GM21447 (cell line): ENCODE results near the gene KCNQ1OT1.

ENCODE experiments used
- ATAC-seq: cut with Tn5 transposase; IDR thresholded peaks from one replicate; pipeline ENCODE4 v1.9.1; 2021; ENCODE audit not compliant: unreplicated experiment

Gene KCNQ1OT1

DNA sequence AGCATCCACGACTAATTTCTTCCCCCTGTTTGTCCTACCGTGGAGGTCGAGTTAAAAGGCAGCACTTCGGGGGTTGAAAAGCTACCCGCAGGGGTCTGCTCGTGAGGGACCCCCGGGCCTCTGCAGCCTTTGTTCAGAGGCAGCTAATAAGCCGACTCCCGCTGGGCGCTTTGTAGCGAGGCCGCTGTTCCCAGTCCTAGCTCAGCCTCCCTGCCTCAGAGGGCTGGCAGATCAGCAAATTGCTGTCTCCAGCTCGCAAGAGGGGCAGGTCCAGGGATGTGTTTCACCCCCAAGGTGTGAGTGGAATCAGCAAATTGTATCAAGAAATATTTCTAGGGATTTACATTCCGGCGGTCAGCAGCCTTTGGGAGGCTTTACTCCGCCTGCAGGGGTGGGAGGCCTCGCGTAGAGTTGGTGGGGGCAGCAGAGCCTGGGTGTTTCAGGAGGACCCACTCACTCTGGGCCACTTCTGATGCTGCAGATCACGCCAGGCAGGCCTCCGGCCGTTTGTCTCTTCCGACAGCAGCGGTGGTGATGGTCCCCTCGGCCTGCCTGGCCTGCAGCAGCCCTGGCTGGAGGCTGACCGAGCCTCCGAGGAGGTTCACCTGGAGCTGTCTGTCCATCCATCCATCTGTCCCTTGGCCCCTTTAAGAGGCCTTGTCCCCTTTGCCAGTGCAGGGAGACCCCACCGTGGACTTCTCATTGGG, 21.6 kb upstream of the KCNQ1OT1 start:
- no peak for ATAC-seq

DNA sequence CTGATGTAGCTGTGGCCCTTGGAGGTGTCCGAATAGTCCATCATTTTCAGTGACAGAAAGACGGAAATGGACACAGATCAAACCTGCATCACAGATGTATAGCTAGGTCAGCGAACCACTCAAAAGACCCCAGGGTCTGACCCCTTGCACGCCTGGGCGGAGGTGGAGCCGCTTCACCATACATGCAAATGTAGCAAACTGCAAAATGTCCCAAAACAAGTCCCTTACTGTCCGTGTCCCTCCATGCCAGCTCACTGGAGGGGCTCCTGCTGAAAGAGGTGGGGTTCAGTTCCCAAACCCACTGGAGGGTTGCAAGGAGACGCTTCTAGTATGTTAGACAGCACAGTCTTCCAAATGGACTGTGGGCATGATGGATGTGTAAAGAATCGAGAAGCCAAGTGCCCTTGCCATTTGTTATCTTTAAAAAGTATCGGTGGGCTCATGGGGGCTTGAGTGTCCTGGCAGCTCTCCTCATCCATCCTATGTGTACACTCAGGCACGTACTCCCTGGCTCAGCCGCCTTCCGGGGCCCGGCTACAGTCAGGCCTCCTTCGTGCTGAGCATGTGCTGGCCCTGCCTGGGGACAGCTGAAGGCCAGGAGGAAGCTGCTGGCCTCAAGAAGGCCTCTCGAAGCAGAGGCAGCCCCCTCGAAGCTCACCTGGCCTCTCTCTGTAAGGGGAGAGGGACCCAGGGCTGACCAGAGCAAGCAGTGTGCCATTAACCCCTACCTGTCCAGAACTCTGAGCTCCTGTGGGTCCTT, 20.2 kb upstream of the KCNQ1OT1 start:
- no peak for ATAC-seq

DNA sequence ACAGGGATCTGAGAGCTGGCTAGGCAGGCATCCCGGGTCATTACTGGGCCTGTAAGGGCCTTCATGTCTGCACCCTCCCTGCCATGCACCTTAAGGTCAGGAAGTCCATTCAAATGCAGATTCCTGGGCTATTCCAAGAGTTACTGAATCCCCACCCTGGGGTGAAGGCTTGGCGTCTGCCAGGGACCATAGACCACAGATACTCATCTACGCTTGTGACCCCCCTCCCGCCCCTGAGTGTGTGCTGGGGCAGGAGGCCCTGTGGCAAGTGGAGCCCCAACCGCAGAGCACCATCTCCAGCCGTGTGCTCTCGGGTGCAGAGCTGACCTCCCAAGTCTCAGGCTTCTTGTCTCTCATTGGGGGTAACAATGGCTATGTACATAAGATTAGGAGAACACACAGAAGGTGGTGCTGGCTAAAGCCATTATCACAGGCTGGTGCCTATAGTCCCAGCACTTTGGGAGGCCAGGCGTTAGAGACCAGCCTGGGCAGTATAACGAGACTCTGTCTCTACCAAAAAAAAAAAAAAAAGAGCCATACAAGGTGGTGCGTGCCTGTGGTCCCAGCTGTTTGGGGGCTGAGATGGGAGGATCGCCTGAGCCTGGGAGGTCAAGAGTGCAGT, 19.1 kb upstream of the KCNQ1OT1 start:
- ATAC-seq: no peak

DNA sequence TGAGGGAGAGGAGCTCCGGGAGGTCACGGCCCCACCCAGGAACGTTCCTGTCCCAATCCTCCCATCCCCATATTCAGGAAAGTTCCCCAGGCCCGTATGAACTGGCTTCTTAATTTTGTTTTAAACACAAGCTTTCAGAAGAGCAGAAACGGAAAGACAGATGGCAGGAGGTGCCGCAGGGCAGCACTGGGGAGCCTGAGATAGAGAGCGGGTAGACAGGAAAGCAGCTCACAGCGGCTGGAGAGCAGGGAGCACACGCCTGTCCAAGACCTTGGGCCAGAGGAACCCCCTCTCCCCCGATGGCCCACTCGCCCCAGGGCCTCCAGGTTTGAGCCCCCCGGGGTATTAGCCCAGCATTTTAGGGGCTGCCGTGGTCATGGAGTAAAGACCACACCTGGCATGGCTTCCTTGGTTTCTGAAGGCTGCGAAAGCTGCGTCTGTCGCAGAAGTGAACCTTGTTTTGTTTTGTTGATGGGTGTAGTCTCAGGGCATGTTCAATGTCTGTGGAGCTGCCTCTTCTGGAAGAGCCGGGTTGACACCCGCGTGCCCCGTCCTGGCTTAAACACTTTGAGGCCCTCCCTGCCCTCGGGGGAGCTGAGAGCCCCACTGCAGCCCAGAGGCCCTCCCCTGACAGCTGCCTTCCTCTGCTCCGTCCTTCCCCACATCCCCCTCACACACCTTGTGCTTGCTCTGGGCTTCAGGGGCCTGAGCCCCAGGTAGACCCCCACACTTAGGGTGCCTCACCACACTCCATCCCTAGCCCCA, 17.9 kb upstream of the KCNQ1OT1 start:
- ATAC-seq: no peak

- ATAC-seq: no peak
Measured at GRCh38 chr11:2716376-2717095, 16.7 kb upstream of the KCNQ1OT1 start.

- no peak for ATAC-seq
Measured at GRCh38 chr11:2715716-2716350, 16.0 kb upstream of the KCNQ1OT1 start.

DNA sequence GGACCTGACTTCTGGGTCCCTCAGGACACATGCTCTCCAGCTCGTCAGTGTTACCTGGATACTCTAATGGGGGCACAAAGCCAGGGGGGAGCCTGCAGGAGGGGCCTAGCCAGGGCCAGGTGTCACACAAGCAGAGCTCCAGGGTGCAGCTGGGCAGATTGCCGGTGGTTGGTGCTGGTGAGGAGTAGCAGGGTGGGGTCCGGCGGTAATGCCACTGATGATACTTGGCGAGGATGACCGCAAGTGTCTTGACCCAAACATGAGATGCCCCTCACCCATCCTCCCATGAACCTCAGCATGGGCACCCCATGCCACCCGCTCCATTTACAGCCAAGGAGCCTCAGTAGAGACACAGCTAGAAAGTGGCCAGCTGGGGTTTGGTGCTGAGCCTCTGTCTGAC, 15.1 kb upstream of the KCNQ1OT1 start:
- no peak for ATAC-seq

DNA sequence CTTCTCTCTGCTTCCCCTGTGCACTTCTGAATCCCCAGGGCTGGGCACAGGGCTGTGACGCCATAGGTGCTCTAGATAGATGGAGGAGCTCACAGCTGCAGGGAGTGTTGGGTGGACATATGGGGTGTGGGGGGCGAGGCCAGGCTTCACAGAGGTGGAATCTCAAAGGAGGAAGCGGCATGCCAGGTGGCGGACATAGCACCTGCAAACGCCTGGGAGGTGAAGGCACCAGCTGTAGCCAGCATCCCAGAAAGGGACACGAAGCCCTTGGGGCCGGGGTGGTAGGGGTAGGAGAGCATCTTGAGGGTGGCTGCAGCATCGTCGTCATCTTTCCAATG, 14.6 kb upstream of the KCNQ1OT1 start:
- no peak for ATAC-seq

GRCh38 chr11:2713661-2714462, 14.1 kb upstream of the KCNQ1OT1 start:
- no peak for ATAC-seq

- ATAC-seq: no peak
Measured at GRCh38 chr11:2713094-2713493, 13.3 kb upstream of the KCNQ1OT1 start.

DNA sequence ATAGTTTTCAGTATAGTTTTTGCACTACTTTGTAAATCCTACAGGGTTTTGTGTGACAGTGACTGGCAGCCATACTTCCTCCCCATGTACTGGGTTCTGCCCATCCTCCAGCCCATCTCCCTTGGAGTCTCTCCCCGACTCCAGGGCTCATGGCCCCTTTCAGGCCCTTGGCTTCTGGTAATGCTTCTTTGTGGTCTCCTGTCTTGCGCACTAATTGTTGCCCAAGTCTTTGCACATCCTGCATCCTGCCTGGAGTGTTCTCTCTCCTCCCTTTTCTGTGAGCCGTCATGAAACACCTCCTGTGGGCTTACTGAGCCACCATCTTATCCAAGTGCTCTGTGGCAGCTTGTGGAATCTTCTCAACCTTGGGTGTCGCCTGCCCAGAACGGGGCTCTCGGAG, 11.4 kb upstream of the KCNQ1OT1 start:
- ATAC-seq: no peak

DNA sequence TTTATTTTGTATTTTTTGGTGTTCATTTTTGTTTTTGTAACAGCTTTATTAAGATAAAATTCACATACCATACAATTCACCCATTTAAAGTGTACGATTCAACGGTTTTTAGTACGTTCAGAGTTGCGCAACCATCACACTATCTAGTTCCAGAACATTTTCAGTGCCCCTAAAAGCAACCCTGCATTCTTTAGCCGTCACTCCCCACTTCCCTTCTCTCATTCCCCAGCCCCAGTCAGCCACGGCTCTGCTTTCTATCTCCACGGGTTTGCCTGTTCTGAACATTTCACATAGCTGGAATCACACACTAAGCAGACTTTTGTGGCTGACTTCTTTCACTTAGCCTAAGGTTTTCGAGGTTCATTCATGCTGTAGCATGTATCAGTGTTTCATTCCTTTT, 9.6 kb upstream of the KCNQ1OT1 start:
- no peak for ATAC-seq

DNA sequence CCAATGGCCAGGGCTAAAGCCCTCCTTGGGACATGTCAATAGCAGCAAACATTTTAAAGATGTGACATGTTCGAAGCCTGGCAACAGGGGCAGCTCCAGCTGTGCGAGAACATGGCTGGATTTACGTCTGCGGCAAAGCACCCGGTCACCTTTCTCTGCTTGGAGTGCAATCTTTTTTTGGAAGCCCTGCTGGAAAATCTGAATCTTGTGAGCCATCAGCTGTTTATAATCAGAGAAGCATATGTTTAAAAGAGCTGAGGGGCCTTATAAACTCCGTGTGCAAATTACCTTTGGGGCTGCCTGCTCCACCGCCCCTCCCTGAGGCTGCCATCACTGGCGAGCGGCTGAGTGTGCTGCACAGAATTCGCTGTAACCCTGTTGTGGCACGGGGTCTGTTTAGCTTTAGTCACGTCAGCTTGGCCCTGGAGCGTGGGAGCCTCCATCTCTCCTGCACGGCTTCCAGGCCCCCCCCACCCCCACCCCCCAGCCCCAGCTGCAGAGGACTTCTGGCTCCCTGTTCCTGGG, 9.0 kb upstream of the KCNQ1OT1 start:
- no peak for ATAC-seq

GRCh38 chr11:2708151-2708581, 8.4 kb upstream of the KCNQ1OT1 start:
- ATAC-seq: no peak

- no peak for ATAC-seq
Measured at GRCh38 chr11:2707736-2708135, 7.9 kb upstream of the KCNQ1OT1 start.

DNA sequence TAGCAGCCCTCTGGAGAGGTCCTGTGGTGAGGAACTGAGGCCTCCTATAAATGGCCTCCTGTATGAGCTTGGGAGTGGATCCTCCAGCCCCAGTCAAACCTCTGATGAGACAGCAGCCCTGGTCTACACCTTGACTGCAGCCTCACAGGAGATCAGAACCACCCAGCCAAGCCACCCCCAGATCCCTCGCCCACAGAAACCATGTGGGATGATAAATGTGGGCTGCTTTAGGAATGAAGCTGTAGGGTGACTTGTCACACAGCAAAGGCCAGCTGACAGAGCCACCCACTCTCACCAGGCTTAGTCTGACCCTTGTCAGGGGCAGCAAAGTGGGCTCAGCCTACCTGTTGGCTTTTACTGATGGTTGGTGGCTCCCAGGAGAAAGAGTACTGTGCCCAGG, 6.5 kb upstream of the KCNQ1OT1 start:
- no peak for ATAC-seq

GRCh38 chr11:2704896-2705606, 5.3 kb upstream of the KCNQ1OT1 start:
- no peak for ATAC-seq

DNA sequence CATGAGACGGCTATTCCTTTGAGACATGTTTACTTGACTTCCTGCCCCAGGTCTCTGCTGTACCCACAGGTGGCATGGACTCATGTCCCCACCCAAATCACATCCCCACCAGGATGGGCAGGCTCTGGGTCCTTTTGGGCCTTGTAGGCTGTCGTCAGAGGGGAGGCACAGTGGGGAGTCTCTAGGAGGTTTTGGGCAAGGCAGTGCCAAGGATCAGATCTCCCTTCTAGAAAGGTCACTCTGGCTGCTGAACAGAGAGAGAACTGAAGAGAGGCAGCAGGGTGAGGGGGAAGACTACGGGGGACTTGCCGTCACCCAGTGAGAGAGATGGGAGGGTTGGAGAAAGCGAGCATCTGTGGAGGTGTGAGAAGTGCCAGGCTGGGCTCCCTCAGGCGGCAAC, 4.6 kb upstream of the KCNQ1OT1 start:
- ATAC-seq: no peak
